OCI-LY1 (cell line): Measurements from ENCODE around the gene DNAJC30.

Source experiments
- EZH2 ChIP-seq: fragments of 200-600 bp; sonication (generic), shearing (Covaris generic); IDR thresholded peaks from 2 replicates; pipeline ENCODE4 v1.8.0; 2017; ENCODE audit warnings: borderline replicate concordance, mixed run types, mild to moderate bottlenecking, antibody characterized with exemption, low read length, moderate library complexity, mixed read lengths
- TF ChIP-seq, protein P1 (sequence below): fragments of 200-600 bp; sonication (generic), shearing (Covaris generic); IDR thresholded peaks from 2 replicates; pipeline ENCODE4 v1.5.1; 2017; ENCODE audit warnings: mild to moderate bottlenecking, antibody characterized with exemption, low read length, moderate library complexity, mixed read lengths

DNA sequence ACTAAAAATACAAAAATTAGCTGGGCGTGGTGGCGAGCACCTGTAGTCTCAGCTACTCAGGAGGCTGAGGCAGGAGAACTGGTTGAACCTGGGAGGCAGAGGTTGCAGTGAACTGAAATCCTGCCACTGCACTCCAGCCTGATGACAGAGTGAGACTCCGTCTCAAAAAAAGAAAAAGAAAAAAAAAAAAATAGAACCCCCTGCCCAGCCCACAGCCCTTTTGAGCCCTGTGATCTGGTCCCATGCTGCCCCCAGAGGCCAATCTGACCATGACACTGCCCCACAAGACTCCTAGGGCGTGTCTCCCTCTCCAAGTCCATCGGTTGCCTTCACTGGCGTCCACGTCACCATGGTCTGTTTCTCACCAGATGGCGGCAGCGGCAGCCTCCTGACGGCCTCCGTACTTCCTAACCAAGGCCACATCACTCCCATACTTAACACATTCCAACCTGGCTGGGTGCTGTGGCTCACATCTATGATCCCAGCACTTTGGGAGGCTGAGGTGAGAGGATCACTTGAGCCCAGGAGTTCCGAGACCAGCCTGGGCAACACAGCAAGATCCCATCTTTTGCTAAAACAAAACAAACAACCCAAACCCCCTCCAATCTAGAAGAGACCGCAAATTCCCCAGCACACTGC lies 18.2 kb upstream of the DNAJC30 start:
- TF ChIP-seq, protein P1, sequence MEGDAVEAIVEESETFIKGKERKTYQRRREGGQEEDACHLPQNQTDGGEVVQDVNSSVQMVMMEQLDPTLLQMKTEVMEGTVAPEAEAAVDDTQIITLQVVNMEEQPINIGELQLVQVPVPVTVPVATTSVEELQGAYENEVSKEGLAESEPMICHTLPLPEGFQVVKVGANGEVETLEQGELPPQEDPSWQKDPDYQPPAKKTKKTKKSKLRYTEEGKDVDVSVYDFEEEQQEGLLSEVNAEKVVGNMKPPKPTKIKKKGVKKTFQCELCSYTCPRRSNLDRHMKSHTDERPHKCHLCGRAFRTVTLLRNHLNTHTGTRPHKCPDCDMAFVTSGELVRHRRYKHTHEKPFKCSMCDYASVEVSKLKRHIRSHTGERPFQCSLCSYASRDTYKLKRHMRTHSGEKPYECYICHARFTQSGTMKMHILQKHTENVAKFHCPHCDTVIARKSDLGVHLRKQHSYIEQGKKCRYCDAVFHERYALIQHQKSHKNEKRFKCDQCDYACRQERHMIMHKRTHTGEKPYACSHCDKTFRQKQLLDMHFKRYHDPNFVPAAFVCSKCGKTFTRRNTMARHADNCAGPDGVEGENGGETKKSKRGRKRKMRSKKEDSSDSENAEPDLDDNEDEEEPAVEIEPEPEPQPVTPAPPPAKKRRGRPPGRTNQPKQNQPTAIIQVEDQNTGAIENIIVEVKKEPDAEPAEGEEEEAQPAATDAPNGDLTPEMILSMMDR, result peak; percentile 71
- no peak for TF ChIP-seq EZH2
